WERI-Rb-1 (cell line): Measurements from ENCODE around the gene CA11.
"Not testable (repeated sequence)": the region's sequence is repeated elsewhere in the genome, so short reads cannot be mapped to it uniquely, and the experiment has no call there.

Source experiments
- DNase-seq: peaks from one replicate; pipeline ENCODE4 v3.0.0-alpha.2; 2020
- H3K27ac ChIP-seq: fragments of 250-450 bp; sonication (Bioruptor Pico); 2 replicates; pipeline ENCODE4 v1.5.1; 2020; ENCODE audit warnings: mild to moderate bottlenecking, moderate library complexity
- H3K27me3 ChIP-seq: fragments of 250-450 bp; sonication (Bioruptor Pico); 2 replicates; pipeline ENCODE4 v1.5.1; 2021; ENCODE audit warnings: mild to moderate bottlenecking, low read depth, moderate library complexity; ENCODE audit not compliant: insufficient read depth, severe bottlenecking
- H3K36me3 ChIP-seq: fragments of 250-450 bp; sonication (Bioruptor Pico); 2 replicates; pipeline ENCODE4 v1.5.1; 2020; ENCODE audit warnings: mild to moderate bottlenecking, moderate library complexity
- H3K4me3 ChIP-seq: 2 replicates; pipeline ENCODE4 v1.5.1; 2011; ENCODE audit warnings: low read depth, mild to moderate bottlenecking, control low read depth, low read length
- H3K9me3 ChIP-seq: fragments of 250-450 bp; sonication (Bioruptor Pico); 2 replicates; pipeline ENCODE4 v1.5.1; 2021; ENCODE audit warnings: mild to moderate bottlenecking, moderate library complexity; ENCODE audit not compliant: severe bottlenecking
- CTCF ChIP-seq: IDR thresholded peaks from 2 replicates; pipeline ENCODE4 v1.5.1; 2011; ENCODE audit warnings: low read depth, mild to moderate bottlenecking, control low read depth, inconsistent platforms, low read length

The CA11 gene

GRCh38 chr19:48683349-48683748 lies 37.4 kb upstream of the CA11 start:
- Histone ChIP-seq H3K4me3 (no peak overlapping the region), H3K36me3 (no peaks in the 10 kb centered on the region), H3K27me3 (no peaks in the 10 kb centered on the region), H3K27ac (no peak overlapping the region), H3K9me3 (no peaks in the 10 kb centered on the region)
- TF ChIP-seq CTCF, result no peak
- no peak for DNase-seq

- Histone ChIP-seq H3K27ac (no peak overlapping the region), H3K9me3 (no peaks in the 10 kb centered on the region), H3K4me3 (no peak overlapping the region), H3K36me3 (no peaks in the 10 kb centered on the region), H3K27me3 (no peaks in the 10 kb centered on the region)
- no peak for DNase-seq
- TF ChIP-seq CTCF, result no peak
Observed at GRCh38 chr19:48681127-48681470, 35.1 kb upstream of the CA11 start.

GRCh38 chr19:48680436-48681126 lies 34.6 kb upstream of the CA11 start:
- Histone ChIP-seq H3K9me3 (no peaks in the 10 kb centered on the region), H3K36me3 (no peaks in the 10 kb centered on the region), H3K27me3 (no peaks in the 10 kb centered on the region), H3K27ac (no peak overlapping the region), H3K4me3 (no peak overlapping the region)
- DNase-seq, result no peak
- no peak for TF ChIP-seq CTCF

- H3K27me3 ChIP-seq, H3K9me3 ChIP-seq, H3K36me3 ChIP-seq, H3K27ac ChIP-seq, DNase-seq, H3K4me3 ChIP-seq: not testable (repeated sequence)
Observed at GRCh38 chr19:48680006-48680405, 34.0 kb upstream of the CA11 start.

- no peak for TF ChIP-seq CTCF
Observed at GRCh38 chr19:48678201-48678600, 32.2 kb upstream of the CA11 start.

GRCh38 chr19:48676887-48677286 lies 30.9 kb upstream of the CA11 start:
- no peak for DNase-seq
- Histone ChIP-seq H3K27ac (no peak overlapping the region), H3K27me3 (no peaks in the 10 kb centered on the region), H3K9me3 (no peaks in the 10 kb centered on the region), H3K4me3 (no peak overlapping the region), H3K36me3 (no peaks in the 10 kb centered on the region)
- no peak for TF ChIP-seq CTCF

More at GRCh38 chr19:48678201-48678600, 32.2 kb upstream of the CA11 start:
- no peaks in the 10 kb centered on the region for H3K36me3 ChIP-seq
- DNase-seq, result no peak
- H3K27ac ChIP-seq, result no peak overlapping the region
- no peak overlapping the region for H3K4me3 ChIP-seq
- H3K27me3 ChIP-seq, result no peaks in the 10 kb centered on the region
- H3K9me3 ChIP-seq, result no peaks in the 10 kb centered on the region
